ENCODE results near the gene PJVK.

- no peak for TF ChIP-seq CTCF (IDR thresholded peaks at IDR 0.05)
- TF ChIP-seq POLR2A (IDR thresholded peaks at IDR 0.05; ENCODE audit: low read depth), result no peak
Measured at GRCh38 chr2:178510384-178510783, 59.2 kb downstream of the PJVK start.
